ENCODE results near the gene ZNF438. TPM values are rescaled to one million over a fixed set of nuclear protein-coding genes. Genes with fewer than 3 reads are reported as not detected.

ZNF438 gene
- total RNA-seq, 2 donors from 2014 or later: 2.6 to 3.0 TPM

DNA sequence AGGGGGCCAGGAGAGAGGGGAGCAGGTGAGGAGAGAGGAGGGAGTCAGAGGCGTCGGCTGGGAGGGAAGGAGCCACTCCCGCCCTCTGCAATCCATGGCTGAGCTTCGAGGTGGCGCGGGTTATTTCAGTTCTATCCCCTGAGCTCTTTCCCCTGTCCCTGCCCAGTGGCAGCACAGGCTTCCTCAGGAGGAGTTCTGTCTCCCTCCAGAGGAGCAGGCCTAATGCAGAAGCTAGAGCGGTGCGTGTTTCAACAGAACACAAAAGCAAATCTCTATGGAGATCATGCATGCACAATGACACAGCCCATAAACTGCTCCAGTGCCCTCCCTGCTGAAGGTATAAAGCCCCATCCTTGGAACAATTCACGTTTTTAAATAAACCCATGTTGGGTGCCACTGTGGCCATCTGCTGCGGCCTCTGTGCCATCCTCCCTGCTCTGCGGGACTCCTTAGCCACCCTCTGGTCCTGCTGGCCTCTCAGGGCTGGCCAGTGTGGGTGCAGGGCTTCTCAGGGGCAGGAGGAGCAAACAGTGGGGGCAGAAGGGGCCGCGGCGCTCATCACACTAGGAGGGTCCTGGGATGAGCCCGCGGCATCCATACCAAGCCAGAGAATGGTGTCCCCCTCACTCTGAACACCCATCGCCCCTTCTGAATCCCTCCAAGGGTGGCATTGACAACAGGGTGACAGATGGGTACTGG is 209.5 kb downstream of the ZNF438 start:
- DNase-seq: no peak
- TF ChIP-seq, protein P1, sequence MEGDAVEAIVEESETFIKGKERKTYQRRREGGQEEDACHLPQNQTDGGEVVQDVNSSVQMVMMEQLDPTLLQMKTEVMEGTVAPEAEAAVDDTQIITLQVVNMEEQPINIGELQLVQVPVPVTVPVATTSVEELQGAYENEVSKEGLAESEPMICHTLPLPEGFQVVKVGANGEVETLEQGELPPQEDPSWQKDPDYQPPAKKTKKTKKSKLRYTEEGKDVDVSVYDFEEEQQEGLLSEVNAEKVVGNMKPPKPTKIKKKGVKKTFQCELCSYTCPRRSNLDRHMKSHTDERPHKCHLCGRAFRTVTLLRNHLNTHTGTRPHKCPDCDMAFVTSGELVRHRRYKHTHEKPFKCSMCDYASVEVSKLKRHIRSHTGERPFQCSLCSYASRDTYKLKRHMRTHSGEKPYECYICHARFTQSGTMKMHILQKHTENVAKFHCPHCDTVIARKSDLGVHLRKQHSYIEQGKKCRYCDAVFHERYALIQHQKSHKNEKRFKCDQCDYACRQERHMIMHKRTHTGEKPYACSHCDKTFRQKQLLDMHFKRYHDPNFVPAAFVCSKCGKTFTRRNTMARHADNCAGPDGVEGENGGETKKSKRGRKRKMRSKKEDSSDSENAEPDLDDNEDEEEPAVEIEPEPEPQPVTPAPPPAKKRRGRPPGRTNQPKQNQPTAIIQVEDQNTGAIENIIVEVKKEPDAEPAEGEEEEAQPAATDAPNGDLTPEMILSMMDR (conservative IDR thresholded peaks at IDR 0.05): no peak
- Histone ChIP-seq H3K27ac (ENCODE audit: low read depth, low read length) (no peak overlapping the region), H3K9ac (ENCODE audit: extremely low read depth, low read length, poor library complexity, severe bottlenecking) (no peak overlapping the region), H3K27me3 (ENCODE audit: control insufficient read depth, insufficient read depth, low read length, poor library complexity, severe bottlenecking) (peaks cover 93% of the 10 kb centered on the region), H3K36me3 (ENCODE audit: control insufficient read depth, insufficient read depth, low read length) (no peaks in the 10 kb centered on the region), H3K9me3 (ENCODE audit: control insufficient read depth, low read length) (no peaks in the 10 kb centered on the region), H3K4me3 (ENCODE audit: low read length) (no peak overlapping the region), H3K4me1 (ENCODE audit: control insufficient read depth, insufficient read depth, low read length) (peaks cover 17% of the 10 kb centered on the region)
- H3K4me3 Mint-ChIP-seq: no peak overlapping the region
- 86 to 88% methylated on average over 5 to 17 of the region's 17 CpGs for WGBS, 2 experiments (ENCODE audit: insufficient coverage in 1 of 2, insufficient read length in 1 of 2)
- peaks cover 12% of the 10 kb centered on the region for H3K4me1 Mint-ChIP-seq
- H3K9me3 Mint-ChIP-seq: no peaks in the 10 kb centered on the region
- H3K27ac Mint-ChIP-seq: no peak overlapping the region
- no peaks in the 10 kb centered on the region for H3K36me3 Mint-ChIP-seq (ENCODE audit: low read depth)
- H3K27me3 Mint-ChIP-seq (ENCODE audit: insufficient read depth): peaks cover 99% of the 10 kb centered on the region

DNA sequence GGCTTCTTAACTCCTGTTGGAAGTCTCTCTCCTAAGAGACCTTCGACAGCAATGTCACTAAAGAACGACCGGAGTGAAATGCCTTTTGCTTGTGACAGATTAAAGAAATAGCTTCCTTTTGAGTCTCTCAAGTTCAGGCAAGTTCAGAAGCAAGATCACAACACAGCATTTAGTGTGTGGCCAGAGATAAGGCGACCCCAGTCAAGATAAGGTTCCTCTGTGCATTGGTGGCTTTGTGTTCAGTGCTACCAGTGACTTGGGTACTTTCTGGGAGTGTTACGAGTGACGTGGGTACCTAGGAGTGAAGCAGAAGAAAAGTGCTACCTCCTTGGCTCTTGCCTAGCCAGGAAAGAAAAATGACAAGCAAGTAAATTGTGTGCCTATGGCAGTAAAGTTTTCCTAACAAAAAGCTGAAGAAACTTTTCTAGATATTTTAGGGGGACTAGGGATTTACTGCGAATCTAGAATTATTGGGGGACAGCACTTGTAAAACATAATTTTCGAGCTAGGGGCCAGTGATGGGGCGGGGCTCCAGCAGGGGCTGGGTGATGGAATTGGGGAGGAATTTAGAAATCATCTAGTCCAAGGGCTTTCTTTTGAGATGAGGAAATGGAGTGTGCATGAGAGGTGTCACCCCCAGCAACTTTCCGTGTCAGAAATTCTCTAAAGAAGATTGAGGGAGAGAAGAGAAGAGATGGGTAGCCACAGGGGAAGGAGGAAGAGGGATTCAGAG is 210.2 kb downstream of the ZNF438 start:
- no peaks in the 10 kb centered on the region for H3K9me3 Mint-ChIP-seq
- Histone ChIP-seq H3K27ac (ENCODE audit: low read depth, low read length) (no peak overlapping the region), H3K4me1 (ENCODE audit: control insufficient read depth, insufficient read depth, low read length) (peaks cover 14% of the 10 kb centered on the region), H3K36me3 (ENCODE audit: control insufficient read depth, insufficient read depth, low read length) (no peaks in the 10 kb centered on the region), H3K9ac (ENCODE audit: extremely low read depth, low read length, poor library complexity, severe bottlenecking) (no peak overlapping the region), H3K9me3 (ENCODE audit: control insufficient read depth, low read length) (no peaks in the 10 kb centered on the region), H3K4me3 (ENCODE audit: low read length) (no peak overlapping the region), H3K27me3 (ENCODE audit: control insufficient read depth, insufficient read depth, low read length, poor library complexity, severe bottlenecking) (peaks cover 86% of the 10 kb centered on the region)
- H3K4me1 Mint-ChIP-seq: peaks cover 12% of the 10 kb centered on the region
- no peak for DNase-seq
- H3K36me3 Mint-ChIP-seq (ENCODE audit: low read depth): no peaks in the 10 kb centered on the region
- TF ChIP-seq, protein P1 (conservative IDR thresholded peaks at IDR 0.05): no peak
- H3K27ac Mint-ChIP-seq: no peak overlapping the region
- H3K27me3 Mint-ChIP-seq (ENCODE audit: insufficient read depth): peaks cover 99% of the 10 kb centered on the region
- H3K4me3 Mint-ChIP-seq: no peak overlapping the region
- WGBS, 2 experiments (ENCODE audit: insufficient coverage in 1 of 2, insufficient read length in 1 of 2): 80 to 93% methylated on average over 10 of the region's 10 CpGs

DNA sequence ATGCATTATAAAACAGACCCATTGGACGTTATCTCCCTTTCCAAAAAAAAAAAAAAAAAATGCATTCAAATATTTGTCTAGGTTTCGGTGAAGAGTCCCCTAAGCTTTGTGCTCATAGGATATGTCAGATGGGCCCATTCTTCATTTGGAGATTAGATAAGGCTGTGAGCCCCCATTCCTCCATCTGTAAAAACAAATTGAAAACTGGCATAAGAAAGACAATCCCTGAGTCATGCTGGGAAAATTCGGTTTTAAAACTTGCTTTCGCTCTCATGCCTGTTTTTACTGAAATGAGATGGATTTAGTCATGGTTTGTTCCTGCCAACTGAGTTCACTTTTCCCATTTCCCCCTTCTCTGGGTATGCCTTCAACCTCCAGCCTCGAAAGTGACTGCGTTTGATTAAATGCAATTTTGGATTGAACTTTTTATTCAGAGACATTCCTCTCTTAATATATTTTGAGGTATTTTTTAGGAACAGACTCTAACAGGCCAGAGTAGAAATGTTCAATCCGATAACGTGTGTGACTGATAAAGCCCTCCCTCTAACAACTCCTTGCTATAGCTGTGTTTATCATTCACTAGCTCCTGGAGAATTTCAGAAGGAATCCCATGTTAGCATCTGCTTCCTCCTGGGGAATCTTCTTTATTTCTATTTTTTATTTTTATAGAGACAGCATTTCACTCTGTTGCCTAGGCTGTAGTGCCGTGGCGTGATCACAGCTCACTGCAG is 211.2 kb downstream of the ZNF438 start:
- no peak overlapping the region for H3K27ac Mint-ChIP-seq
- H3K9me3 Mint-ChIP-seq: no peaks in the 10 kb centered on the region
- Histone ChIP-seq H3K9me3 (ENCODE audit: control insufficient read depth, low read length) (no peaks in the 10 kb centered on the region), H3K9ac (ENCODE audit: extremely low read depth, low read length, poor library complexity, severe bottlenecking) (no peak overlapping the region), H3K4me1 (ENCODE audit: control insufficient read depth, insufficient read depth, low read length) (peaks cover 14% of the 10 kb centered on the region), H3K36me3 (ENCODE audit: control insufficient read depth, insufficient read depth, low read length) (no peaks in the 10 kb centered on the region), H3K27me3 (ENCODE audit: control insufficient read depth, insufficient read depth, low read length, poor library complexity, severe bottlenecking) (peaks cover 76% of the 10 kb centered on the region), H3K27ac (ENCODE audit: low read depth, low read length) (no peak overlapping the region), H3K4me3 (ENCODE audit: low read length) (no peak overlapping the region)
- 69 to 83% methylated on average over 6 to 10 of the region's 10 CpGs for WGBS, 2 experiments (ENCODE audit: insufficient coverage in 1 of 2, insufficient read length in 1 of 2)
- H3K36me3 Mint-ChIP-seq (ENCODE audit: low read depth): no peaks in the 10 kb centered on the region
- DNase-seq: no peak
- peaks cover 10% of the 10 kb centered on the region for H3K4me1 Mint-ChIP-seq
- H3K4me3 Mint-ChIP-seq: no peak overlapping the region
- TF ChIP-seq, protein P1 (conservative IDR thresholded peaks at IDR 0.05): no peak
- peaks cover 99% of the 10 kb centered on the region for H3K27me3 Mint-ChIP-seq (ENCODE audit: insufficient read depth)
